Uterus (tissue), 2 donors: ENCODE results near the gene VSTM2A.

Source experiments
- POLR2A ChIP-seq, 2 donors: fragments of 450-650 bp; IDR thresholded peaks; one replicate each; pipeline ENCODE4 v1.6.1; 2016; ENCODE audit warnings: antibody characterized with exemption in 2 of 2, mild to moderate bottlenecking in 1 of 2, moderate library complexity in 1 of 2
- TF ChIP-seq, protein P1 (sequence below), 4 experiments: fragments of 200-600 bp in 2 of 4; fragments of 450-650 bp in 2 of 4; sonication (generic) in 2 of 4; IDR thresholded peaks; one replicate each; pipeline ENCODE4 v1.5.1; 2016 to 2019; ENCODE audit warnings: antibody characterized with exemption in 4 of 4, mild to moderate bottlenecking in 2 of 4, moderate library complexity in 1 of 4

DNA sequence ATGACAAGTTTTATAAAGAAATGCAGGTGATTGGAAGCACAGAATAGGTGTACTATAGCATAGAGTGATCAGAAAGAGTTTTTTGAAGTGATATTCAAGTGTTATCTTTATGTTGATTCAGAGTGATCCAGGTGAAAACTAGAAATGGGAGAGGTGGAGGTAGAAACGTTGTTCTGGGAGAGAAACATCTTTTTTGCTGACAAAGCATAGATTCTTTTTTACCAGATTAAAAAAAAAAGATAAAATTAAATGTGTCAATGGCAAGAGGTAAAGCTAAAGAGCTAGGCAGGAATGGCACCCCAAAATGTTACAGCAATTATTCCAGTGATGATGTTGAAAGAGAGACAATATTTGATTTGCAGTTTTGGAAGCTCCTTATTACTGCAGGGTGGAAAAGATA is 12.6 kb upstream of the VSTM2A start:
- TF ChIP-seq, protein P1, sequence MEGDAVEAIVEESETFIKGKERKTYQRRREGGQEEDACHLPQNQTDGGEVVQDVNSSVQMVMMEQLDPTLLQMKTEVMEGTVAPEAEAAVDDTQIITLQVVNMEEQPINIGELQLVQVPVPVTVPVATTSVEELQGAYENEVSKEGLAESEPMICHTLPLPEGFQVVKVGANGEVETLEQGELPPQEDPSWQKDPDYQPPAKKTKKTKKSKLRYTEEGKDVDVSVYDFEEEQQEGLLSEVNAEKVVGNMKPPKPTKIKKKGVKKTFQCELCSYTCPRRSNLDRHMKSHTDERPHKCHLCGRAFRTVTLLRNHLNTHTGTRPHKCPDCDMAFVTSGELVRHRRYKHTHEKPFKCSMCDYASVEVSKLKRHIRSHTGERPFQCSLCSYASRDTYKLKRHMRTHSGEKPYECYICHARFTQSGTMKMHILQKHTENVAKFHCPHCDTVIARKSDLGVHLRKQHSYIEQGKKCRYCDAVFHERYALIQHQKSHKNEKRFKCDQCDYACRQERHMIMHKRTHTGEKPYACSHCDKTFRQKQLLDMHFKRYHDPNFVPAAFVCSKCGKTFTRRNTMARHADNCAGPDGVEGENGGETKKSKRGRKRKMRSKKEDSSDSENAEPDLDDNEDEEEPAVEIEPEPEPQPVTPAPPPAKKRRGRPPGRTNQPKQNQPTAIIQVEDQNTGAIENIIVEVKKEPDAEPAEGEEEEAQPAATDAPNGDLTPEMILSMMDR (IDR thresholded peaks at IDR 0.05): no peak
- no peak for TF ChIP-seq POLR2A (IDR thresholded peaks at IDR 0.05)
